ENCODE measurements around the gene ZZZ3.

DNA sequence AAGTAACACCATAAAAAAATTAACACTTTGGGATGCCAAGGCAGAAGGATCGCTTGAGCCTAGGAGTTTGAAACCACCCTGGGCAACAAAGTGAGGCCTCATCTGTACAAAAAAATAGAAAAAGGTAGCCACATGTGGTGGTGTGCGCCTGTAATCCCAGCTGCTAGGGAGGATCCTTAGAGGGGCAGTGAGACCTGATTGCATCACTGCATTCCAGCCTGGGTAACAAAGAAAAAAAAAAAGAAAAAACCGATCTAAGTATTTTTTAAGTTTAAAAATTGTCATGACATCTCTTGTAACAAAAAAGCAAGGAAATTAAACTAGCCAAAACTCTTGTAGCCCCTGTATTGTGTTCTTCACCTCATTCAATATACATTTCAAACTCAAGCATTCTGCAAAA lies 39.5 kb downstream of the ZZZ3 start:
- TF ChIP-seq, protein P1, sequence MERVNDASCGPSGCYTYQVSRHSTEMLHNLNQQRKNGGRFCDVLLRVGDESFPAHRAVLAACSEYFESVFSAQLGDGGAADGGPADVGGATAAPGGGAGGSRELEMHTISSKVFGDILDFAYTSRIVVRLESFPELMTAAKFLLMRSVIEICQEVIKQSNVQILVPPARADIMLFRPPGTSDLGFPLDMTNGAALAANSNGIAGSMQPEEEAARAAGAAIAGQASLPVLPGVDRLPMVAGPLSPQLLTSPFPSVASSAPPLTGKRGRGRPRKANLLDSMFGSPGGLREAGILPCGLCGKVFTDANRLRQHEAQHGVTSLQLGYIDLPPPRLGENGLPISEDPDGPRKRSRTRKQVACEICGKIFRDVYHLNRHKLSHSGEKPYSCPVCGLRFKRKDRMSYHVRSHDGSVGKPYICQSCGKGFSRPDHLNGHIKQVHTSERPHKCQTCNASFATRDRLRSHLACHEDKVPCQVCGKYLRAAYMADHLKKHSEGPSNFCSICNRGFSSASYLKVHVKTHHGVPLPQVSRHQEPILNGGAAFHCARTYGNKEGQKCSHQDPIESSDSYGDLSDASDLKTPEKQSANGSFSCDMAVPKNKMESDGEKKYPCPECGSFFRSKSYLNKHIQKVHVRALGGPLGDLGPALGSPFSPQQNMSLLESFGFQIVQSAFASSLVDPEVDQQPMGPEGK (CRISPR knock-in tag; IDR thresholded peaks at IDR 0.05; ENCODE audit: borderline replicate concordance) = no peak
- no peak for TF ChIP-seq RARB (CRISPR knock-in tag; IDR thresholded peaks at IDR 0.05)
- TF ChIP-seq, protein P2, sequence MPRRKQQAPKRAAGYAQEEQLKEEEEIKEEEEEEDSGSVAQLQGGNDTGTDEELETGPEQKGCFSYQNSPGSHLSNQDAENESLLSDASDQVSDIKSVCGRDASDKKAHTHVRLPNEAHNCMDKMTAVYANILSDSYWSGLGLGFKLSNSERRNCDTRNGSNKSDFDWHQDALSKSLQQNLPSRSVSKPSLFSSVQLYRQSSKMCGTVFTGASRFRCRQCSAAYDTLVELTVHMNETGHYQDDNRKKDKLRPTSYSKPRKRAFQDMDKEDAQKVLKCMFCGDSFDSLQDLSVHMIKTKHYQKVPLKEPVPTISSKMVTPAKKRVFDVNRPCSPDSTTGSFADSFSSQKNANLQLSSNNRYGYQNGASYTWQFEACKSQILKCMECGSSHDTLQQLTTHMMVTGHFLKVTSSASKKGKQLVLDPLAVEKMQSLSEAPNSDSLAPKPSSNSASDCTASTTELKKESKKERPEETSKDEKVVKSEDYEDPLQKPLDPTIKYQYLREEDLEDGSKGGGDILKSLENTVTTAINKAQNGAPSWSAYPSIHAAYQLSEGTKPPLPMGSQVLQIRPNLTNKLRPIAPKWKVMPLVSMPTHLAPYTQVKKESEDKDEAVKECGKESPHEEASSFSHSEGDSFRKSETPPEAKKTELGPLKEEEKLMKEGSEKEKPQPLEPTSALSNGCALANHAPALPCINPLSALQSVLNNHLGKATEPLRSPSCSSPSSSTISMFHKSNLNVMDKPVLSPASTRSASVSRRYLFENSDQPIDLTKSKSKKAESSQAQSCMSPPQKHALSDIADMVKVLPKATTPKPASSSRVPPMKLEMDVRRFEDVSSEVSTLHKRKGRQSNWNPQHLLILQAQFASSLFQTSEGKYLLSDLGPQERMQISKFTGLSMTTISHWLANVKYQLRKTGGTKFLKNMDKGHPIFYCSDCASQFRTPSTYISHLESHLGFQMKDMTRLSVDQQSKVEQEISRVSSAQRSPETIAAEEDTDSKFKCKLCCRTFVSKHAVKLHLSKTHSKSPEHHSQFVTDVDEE (CRISPR knock-in tag; IDR thresholded peaks at IDR 0.05) = no peak
- TF ChIP-seq PPARA (CRISPR knock-in tag; IDR thresholded peaks at IDR 0.05; ENCODE audit: borderline replicate concordance) = no peak

Data from SK-N-SH treated with all-trans-retinoic acid at 6 μM for 48 hours (cell line).